Testis (tissue), 2 donors: ENCODE measurements around the gene SDF4.

Experiments
- CTCF ChIP-seq, 3 experiments: fragments of 450-650 bp in 2 of 3; fragments of 200-600 bp in 1 of 3; sonication (generic) in 1 of 3; IDR thresholded peaks; one replicate each; pipeline ENCODE4 v1.5.1; 2016 to 2019; ENCODE audit warnings: antibody characterized with exemption in 3 of 3, mild to moderate bottlenecking in 2 of 3, moderate library complexity in 1 of 3
- POLR2A ChIP-seq: fragments of 450-650 bp; IDR thresholded peaks from one replicate; pipeline ENCODE4 v1.6.1; 2017; ENCODE audit warnings: antibody characterized with exemption, mild to moderate bottlenecking, moderate library complexity

GRCh38 chr1:1167398-1167821 lies 64.4 kb downstream of the SDF4 start:
- TF ChIP-seq POLR2A (no peak), CTCF (IDR thresholded peaks at IDR 0.05) (no peak)
